GM21381 (cell line): ENCODE results near the gene RPL38.

Source experiments
- ATAC-seq: cut with Tn5 transposase; IDR thresholded peaks from one replicate; pipeline ENCODE4 v1.9.1; 2021; ENCODE audit warnings: mild to moderate bottlenecking, moderate library complexity; ENCODE audit not compliant: unreplicated experiment

The RPL38 gene

DNA sequence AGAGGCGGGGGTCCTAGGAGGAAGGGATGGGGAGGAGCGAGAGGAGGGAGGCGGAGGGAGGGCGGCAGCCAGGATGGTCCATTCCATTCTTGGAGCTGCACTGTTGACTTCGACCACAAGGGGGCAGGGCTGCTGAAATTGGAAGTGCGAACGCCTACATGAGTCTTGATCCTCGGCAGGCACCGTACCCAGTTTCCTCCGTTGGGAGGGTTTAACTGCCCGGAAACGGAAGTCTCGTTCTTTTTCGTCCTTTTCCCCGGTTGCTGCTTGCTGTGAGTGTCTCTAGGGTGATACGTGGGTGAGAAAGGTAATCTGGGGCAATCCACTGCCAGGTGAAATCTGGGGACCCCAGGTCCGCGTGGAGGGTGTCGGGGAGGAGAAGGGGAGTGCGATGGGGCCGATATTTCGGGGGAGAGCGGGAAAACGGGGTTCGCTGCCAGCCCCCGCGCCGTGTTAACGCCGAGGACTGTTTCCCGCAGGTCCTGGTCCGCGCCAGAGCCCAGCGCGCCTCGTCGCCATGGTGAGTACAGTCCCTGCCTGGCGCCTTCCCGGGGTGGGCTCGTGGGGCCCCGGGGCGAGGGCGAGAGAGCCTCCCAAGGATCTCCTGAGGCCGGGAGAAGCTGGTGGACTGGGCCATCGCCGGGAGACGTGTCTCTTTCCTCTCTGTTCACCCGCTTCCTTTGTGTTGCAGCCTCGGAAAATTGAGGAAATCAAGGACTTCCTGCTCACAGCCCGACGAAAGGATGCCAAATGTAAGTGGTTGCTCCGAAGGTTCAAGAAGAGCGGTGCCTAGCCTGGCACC lies at the start of gene RPL38:
TSS of gene RPL38 (plus strand) at position 240 of the 802 bp plus-strand sequence. CDS start at position 518, 278 bp downstream.
- ATAC-seq, result peak; percentile 79

DNA sequence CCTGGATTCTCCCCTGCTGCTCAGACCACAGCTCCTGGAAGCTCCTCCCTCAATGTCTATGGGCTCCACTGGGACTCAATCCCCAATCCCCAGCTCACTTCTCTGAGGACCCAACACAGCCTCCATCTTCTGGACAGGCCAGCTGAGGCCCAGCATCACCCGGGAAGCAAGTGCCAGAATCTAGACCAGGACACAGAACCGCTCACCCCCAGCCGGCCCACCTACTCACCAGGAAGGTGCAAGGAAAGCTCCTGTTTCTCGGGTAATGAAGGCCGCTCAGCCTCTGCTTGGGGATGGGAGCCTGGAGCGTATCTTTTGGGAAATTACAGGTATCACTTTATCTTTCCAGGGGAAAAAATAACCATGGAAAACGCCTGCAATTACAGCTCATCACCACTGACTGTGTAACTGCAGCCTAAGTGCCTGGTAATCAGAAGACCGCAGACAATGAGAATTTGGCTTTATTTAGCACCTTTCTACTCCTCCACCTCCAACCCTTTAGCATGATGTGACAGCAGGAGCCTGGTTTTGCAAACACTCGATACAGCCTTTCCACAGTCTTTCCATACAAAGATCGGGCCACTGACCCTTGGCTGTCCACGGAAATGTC lies 49.6 kb upstream of the RPL38 start:
- no peak for ATAC-seq

GRCh38 chr17:74156878-74157277 lies 46.6 kb upstream of the RPL38 start:
- no peak for ATAC-seq

DNA sequence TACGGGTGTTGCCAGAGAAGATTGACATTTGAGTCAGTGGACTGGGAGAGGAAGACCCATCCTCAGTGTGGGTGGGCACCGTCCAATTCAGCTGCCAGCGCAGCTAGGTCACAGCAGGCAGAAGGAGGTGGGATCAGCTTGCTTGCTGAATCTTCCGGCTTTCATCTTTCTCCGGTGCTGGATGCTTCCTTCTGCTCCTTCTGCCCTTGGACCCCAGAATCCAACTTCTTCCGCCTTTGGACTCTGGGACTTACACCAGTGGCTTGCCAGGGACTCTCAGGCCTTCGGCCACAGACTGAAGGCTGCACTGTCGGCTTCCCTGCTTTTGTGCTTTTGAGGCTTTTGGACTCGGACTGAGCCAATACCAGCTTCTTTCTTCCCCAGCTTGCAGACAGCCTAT lies 46.1 kb upstream of the RPL38 start:
- ATAC-seq, result no peak

DNA sequence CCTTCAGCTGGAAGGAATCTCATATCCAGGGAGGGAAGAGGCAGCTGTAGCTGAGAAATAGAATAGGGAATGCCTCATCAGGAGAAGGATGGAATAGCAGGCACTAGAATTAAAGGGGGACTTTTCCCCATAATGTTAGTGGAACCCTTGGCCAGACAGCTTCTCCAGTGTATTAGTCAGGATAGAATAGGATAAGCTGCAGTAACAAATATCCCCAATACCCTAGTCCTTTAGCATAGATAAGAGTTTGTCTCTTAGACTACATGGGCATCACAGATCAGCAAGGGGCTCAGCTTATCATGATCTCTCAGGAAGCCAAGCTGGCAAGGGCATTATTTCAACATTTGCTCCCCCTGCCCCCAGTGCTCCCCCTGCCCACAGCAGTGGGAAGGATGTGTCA lies 44.7 kb upstream of the RPL38 start:
- ATAC-seq, result no peak

GRCh38 chr17:74159226-74159840 lies 44.1 kb upstream of the RPL38 start:
- ATAC-seq, result no peak

GRCh38 chr17:74160656-74161502 lies 42.6 kb upstream of the RPL38 start:
- no peak for ATAC-seq

DNA sequence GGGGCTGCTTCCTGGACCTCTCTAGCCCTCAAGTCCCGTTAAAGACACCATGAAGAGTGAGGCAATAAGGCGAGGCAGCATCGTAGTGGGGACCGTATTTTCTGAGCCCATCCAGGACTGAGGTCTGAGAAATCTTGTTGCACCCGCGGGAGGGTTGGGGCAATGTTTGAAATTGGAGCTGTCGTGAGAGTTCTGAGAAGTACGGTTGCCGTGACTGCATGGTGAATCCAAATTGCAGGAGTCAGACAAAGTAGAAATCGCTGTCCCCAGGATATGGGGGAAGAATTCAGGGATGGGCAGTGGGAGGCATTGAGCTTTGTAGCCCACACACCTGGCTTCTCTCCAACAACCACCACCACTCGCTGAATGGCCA lies 42.0 kb upstream of the RPL38 start:
- ATAC-seq, result no peak

DNA sequence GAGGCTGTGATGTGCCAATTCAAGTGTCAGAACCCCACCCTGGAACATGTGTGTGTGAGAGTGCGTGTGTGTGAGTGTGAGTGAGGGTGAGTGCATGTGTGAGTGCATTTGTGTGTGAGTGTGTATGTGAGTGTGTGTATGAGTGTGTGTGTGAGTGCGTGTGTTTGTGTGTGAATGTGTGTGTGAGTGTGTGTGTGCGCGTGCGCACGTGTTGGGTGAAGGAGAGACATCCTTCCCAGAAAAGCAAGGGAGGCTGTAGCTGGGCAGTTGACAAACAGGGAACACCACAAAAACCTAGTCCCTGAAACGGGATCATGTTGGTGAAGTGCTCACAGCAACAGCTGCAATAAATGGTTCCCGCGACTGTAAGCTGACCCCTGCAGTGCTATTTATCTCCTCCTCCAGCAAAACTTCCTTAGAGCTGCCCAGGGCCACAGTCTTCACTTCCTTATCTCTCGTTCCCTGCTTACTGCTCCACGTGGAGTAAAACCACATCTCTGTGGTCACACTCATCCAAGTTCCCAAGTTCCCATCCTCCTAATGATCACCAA lies 40.1 kb upstream of the RPL38 start:
- no peak for ATAC-seq

- ATAC-seq, result no peak
Observed at GRCh38 chr17:74163836-74164235, 39.6 kb upstream of the RPL38 start.

- ATAC-seq, result no peak
Observed at GRCh38 chr17:74164446-74165045, 38.9 kb upstream of the RPL38 start.

- ATAC-seq, result no peak
Observed at GRCh38 chr17:74165797-74166365, 37.6 kb upstream of the RPL38 start.

GRCh38 chr17:74170924-74171323 lies 32.6 kb upstream of the RPL38 start:
- ATAC-seq, result no peak

GRCh38 chr17:74172700-74173099 lies 30.8 kb upstream of the RPL38 start:
- no peak for ATAC-seq

GRCh38 chr17:74176546-74177001 lies 26.9 kb upstream of the RPL38 start:
- ATAC-seq, result no peak

- no peak for ATAC-seq
Observed at GRCh38 chr17:74177018-74177450, 26.4 kb upstream of the RPL38 start.

- no peak for ATAC-seq
Observed at GRCh38 chr17:74179576-74179975, 23.9 kb upstream of the RPL38 start.

DNA sequence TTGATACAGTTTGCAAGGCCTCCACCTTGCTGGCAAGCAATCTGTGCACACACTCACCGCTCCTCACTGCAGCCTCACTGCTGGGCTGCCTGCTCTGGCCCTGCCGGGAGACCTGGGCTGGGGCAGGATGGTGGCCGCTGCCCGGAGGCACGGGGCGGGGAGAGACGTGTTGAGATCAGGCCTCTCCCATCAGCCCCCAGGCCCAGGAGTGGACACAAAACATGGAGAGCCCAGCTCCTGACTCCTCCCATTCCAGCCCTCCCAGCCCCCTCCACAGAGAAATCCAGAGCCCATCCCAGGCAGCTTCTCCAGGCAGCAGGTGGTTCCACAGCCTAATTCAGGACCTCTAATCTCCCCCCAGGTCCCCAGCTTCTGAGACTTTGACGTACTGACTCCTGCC lies 23.1 kb upstream of the RPL38 start:
- ATAC-seq, result no peak

DNA sequence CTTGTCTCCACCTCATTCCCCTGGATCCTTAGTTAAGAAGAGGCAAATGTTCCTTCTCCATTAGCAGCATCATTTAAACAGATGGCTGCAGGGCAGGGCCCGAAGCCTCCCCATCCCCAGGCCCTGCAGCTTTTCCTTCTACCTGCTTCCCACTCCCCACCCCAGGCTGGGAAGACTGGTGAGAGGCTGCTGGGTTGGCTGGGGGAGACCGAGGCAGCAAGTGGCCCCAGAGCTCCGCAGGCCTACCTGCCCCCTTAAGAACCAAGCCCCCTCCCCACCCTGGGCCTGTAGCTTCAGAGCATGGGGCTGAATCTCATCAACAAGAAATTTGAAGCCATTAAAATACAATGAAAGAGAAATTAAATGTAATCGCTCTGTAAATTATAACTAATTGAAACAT lies 22.1 kb upstream of the RPL38 start:
- no peak for ATAC-seq
